Lung microvascular endothelial cell (primary cell): Measurements from ENCODE around the gene TRAPPC6A. TPM values are rescaled to one million over a fixed set of nuclear protein-coding genes. Genes with fewer than 3 reads are reported as not detected.
A peak's percentile ranks its signal among the peaks of the same experiment; 100 is the strongest.
"Not testable (repeated sequence)": the region's sequence is repeated elsewhere in the genome, so short reads cannot be mapped to it uniquely, and the experiment has no call there.

Experiments used
- DNase-seq, 2 donors: peaks; one replicate each; pipeline versions ENCODE4 v3.0.0 to v3.0.0-alpha.2; 2010; ENCODE audit warnings: low read depth in 2 of 2
- total RNA-seq: library from RNA; depleted of rRNA; stranded (reverse); fragments of >200 nt; gene quantifications from 2 replicates; pipeline ENCODE4 v1.2.1, GENCODE V29; 2014

Gene TRAPPC6A
- total RNA-seq, 1 donor from 2014 or later = 36.1 TPM

DNA sequence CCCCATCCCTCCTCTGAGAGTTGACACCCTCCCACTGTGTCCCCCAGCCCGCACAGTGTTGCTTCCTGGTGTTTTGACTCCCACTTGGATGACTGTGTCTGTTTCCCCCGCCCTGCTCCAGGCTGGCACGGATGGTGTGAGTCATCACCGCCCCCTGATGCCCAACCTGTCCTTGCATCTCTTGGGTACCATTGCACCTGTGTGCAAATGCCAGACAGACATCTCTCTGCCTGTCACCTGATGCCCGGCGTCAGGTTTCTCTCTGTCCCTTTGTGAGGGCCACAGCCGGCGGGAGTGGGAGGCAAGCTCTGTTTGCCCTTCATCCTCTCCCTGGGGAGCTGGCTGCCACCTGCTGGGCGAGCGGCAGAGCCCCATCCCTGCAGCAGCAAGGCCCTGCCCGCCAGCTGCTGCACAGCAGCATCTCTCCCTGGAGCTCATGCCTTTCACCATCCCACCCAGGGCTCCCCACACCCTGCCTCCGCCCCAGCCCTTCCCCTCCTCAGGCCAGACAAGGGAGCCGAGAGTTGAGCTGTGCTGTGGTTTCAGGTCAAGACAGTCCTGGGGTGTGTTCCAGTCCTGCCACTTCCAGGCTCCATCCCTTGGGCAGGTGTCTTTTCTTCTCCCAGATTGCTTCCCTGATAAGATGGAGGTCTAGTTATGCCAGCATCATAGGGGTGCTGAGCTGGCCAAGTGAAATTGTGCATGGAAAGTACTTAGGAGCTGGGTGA is 47.0 kb downstream of the TRAPPC6A start:
- DNase-seq = peak; percentile 22 to 48

DNA sequence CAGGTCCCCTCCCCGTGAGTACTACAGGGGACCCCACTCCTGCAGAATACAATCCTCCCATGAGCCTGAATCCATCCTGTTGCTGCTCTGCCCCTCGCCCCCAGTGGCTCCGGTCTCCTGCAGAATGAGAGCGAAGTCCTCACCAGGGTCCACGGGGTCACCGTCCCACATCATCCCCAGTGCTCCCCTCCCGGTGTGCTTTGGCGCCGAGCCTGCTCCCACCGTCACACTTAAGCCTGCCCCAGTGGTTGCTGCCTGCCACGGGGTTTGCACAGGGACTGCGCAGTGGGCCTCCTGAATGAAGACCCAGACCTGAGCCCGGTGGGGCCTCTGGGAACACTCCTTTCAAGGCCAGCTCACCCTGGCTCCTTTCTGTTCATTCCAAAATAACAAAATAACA is 47.8 kb downstream of the TRAPPC6A start:
- no peak for DNase-seq

DNA sequence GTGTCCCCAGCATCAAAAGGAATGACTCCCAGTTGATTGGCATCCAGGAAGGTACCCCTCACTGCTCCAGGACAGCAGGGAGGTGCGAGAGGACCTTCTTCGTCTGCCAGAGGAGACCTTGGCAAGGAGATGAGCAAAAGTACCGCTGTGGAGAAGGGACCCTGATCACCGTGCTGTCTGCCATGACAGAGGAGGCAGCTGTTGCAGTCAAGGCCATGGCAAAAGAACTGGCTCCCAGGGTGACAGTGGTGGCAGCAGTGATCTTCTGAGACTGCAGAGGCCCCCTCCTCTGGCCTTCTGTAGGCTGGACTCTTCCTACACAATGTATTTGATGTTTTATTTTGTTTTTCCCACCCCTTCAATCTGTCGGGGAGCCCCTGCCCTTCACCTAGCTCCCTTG is 49.2 kb downstream of the TRAPPC6A start:
- no peak for DNase-seq

DNA sequence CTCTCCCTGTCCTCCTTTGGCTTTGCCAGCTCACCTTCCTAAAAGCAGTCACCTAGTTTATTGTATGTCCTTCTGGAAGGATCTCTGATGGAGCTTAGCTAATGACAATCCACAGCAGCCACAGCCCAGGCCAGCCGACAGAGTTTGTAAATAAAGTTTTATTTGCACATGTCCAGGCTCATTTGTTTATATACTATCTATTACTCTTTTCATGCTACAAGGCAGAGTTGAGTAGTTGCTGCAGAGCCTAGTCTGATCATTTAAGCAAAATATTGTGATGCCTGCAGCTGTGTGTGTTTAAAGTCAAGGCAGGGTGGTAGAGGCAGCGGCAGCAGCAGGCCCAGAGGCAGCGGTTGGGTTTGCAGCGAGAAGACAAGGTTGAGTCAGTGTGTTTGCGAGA is 49.9 kb downstream of the TRAPPC6A start:
- no peak for DNase-seq

DNA sequence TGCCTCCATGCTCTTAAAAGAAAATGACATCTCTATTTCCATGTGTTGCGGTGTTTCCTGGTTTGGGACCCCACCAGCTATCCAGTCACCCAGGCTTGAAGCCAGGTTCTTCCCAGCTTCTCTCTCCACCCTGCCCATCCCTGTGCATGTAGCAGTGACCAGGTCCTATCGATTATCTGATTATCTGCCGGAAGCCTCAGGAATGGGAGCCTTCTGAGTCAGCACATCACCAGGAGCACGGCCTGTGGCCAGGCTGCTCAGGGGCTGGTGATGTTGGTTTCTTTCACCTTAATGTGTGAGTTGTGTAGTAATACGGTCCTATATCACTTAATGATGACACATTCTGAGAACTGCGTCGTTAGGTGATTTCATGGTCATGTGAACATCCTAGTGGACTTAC is 51.4 kb downstream of the TRAPPC6A start:
- no peak for DNase-seq

DNA sequence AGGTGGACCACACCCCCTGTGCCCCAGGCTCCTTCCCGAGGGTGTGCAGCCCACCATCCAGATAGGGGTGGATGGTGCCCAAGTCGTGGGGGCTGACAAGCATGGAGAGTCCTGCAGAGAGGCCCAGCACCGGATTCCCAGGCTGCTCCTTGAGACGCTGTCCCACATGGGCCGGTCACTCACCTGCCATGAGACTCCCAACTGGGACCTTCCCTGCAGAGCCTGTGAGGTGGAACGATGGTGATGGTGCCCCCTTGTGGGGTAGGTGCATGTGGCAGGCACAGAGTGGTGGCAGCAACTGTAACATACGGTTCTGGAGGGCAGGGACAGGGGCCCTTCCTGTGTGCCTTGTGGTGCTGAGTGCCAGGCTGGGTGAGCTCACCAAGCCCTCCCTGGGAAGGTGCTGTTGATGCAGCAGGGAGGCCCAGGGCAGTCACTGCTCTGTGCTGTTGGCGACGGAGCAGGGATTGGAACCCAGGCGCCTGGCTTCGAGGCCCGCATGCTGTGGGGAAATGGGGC is 52.0 kb downstream of the TRAPPC6A start:
- peak; percentile 64 to 79 for DNase-seq

DNA sequence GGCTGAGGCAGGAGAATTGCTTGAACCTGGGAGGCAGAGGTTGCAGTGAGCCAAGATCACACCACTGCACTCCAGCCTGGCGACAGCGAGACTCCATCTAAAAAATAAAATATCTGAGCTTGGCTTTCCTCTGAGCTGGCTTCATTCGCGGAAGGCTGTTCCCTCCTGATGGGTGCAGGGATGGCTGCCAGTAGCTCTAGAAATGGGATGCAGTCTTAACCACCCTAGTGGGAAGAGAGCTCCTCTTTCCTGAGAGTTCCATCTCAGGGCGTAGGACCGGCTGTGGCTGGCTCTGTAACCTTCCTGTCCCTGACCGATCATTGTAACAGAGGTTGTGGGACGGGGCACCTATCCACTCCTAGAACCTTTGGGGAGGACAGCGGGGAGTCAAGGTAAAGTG is 52.7 kb downstream of the TRAPPC6A start:
- DNase-seq = no peak

DNA sequence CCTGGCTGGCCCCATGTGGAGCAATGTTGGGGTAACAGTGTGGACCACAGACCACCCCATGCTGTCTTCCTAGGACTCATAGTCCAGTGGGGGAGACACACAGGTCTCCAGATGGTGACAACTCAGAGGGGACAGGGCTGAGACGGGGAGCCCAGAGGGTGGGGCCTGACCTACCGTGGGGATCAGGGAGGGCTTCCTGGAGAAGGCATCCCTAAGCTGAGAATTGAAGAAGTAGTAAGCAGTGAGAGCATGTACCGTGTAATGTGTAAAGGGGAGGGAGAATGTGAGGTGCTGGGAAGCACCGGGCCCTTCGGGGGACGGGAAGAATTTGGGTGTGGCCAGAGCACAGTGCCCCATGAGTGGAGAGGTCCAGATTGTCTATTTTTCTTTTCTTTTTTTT is 54.0 kb downstream of the TRAPPC6A start:
- no peak for DNase-seq

DNA sequence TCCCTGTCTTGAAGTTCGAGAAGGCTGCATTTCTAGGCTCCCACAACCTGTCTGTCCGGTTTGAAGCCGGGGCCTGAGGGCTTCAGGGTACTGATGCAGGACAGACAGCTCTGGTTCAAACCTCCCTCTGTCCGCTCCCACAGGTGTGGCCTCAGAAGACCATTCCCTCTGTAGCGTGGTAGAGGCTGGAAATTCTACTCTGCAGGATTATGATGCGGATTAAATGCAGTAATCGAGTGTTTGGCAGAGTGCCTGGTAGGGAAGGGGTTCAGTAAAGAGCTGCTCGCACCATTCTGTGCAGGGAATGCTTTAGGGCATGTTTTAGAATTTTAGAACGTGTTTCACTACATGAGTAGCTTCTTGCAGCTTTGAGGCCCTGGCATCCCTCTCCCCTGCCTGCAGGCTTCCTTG is 54.6 kb downstream of the TRAPPC6A start:
- DNase-seq = no peak

DNA sequence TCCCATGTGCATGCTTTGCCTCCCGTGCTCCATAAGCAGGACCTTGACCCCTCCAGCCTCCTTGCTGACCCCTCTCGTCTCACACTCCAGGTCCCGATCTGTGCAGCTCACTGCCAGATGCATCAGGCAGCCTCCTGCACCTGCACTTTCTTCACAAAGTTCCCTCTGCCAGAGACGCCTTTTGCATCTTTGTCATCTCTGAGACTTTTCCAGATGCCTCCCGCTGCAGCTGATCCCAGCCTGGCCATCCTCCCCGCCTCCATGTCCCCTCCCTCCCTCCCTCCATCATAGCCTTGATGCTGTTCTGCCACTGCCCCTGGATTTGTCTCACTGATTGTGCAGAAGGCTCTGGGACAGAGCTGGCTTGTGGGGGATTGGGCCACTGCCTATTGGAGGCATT is 55.2 kb downstream of the TRAPPC6A start:
- DNase-seq = no peak

DNA sequence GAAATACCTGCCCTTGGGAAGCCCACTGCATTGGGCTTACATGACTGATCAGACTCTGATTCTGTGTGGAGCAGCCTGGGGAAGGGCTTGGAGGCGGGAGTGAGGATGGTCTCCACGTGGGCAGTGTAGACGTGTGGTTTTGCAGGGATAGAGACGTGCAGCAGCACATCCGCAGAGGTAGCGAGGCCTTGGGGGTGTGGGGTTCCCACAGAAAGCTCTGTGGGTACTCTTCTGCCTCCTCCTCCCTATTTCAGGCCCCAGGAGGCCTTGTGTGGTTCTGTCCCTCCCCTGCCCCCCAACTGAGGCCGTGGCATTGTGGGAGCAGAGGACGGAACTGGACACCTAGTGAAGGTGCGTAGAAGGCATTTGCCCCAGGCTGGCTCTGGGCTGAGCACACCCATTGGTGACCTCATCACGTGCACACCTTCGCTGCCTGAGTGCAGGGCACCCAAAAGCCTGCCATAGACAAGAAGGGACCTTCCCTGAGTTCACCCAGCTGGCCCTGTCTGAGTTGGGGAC is 56.2 kb downstream of the TRAPPC6A start:
- DNase-seq = no peak

DNA sequence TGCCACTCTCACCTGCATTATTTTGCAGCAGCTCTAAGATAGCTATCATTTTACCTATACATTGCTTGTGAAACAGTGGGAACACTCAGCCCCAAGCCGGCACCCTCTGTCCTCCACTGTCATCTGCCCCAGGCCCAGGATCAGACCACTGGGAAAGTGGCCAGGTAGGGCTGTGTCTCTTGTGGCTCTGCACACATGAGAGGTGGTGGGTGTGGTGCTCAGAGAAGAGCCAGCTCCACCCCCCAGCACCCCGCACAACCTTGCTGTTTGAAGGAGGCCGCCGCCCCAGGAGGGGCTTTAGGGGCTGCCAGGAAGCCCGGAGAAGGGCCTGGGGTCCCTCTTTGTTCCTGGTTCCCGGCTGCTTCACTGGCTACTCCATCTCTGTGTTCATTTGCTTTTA is 58.5 kb downstream of the TRAPPC6A start:
- no peak for DNase-seq

DNA sequence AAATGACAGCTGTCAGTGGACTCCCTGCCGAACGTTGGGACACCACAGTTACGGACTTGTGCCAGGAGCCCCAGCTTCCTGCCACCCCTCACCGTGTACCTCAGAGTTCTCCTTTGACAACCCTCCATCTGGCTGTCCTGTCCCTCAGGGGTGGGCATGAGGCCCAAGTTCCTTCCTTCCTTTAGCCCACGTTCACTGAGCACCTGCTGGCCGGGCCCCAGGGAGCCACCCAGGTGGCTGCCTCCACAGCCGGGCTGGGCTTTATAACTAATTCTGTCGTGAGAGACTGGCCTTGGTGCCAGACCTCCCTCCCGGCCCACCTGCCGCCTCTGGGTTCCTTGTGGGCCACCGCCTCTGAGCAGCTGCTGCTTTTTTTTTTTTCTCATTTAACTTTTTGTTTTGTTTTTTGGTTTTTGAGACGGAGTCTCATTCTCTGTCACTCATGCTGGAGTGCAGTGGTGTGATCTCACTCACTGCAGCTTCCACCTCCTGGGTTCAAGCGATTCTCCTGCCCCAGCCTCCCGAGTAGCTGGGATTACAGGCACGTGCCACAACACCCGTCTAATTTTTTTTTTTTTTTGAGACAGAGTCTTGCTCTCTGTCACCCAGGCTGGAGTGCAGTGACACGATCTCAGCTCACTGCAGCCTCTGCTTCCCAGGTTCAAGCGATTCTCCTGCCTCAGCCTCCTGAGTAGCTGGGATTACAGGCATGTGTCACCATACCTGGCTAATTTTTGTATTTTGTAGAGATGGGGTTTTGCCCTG is 59.3 kb downstream of the TRAPPC6A start:
- DNase-seq = not testable (repeated sequence)

DNA sequence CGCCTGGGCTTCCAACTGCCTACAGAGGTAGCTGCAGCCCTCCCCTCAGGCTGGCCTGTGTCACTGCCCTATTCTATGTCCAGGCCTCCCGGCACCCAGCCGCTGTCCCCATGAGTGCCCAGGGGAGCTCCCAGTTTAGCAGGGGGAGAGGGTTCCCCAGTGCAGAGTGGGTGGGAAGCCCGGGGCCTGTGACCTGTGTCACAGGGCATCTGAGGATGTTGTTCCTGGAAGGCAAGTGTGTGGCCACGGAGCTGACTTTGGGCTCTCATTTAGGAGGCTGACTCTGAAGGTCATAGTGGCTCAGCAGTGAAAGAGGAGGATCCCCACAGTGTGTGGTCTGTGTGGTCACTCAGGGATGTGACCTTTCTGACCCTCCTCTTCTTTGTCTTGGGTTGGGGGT is 59.9 kb downstream of the TRAPPC6A start:
- no peak for DNase-seq

DNA sequence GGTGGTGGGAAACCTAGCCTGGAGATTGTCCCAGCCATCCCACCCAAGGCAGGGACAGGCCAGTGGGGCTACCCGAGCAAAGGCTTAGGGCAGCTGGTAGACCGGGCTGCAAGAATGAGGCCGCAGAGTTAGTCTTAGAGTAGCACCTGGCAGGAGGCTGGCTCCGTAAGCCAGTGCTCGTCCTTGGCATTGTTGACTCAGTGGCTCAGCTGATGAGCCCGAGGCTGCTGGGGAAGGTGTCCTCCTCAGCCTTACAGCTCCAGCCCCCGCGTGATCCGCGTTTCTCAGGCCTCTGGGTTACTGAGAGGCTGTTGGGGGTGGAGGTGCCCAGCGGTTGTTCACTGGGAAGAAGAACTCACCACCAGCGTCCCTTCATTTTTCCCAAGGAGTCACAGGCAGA is 60.4 kb downstream of the TRAPPC6A start:
- DNase-seq = no peak

DNA sequence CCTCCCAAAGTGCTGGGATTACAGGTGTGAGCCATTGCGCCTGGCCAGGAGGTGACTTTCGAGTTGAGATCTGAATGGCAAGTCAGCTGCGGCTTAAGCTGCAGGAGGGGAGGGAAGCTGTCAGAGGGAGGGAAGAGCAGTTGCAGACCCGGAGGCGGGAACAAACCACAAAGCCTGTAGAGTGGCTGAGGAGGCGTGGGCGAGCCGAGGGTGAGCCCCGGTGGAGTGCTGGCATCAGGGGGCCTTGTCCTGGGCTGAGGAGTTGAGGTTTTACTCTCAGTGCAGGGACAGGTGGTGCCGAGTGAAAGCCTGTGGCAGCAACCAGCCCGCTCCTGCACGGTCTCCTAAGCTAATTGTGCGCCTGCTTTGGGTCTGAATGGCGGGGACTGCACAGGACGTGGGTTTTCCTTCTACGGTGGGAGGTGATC is 60.9 kb downstream of the TRAPPC6A start:
- no peak for DNase-seq

DNA sequence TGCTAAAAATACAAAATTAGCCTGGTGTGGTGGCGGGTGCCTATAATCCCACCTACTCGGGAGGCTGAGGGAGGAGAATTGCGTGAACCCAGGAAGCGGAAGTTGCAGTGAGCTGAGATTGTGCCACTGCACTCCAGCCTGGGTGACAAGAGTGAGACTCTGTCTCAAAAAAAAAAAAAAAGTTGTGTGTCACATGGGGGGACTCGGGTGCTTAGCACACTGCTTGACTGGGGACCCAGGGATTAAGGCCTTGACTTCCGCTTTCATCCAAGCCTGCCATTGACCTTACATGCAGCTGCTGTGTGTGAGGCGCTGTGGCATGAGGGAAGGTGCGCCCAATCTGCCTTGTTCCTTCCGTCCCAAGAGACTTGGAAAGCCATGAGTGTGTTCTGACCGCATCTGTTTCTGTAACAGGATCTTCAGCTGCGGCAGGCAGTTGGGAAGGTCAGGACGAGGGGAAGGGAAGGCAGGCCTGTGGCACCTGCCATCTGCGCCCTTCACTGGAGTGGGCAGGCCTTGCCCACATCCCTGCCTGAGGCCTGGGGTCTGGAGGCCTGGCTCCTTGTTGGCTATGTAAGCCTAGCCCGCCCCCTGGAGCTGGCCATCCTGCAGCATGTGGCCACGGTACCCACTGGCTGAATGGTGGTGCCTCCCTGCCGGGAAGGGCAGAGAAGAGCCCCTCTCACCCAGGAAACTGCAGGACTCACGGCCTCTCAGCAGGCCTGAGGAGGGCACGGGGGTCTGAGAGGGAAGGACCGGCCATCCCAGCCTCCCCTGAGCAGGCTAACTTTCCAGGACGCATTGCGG is 62.0 kb downstream of the TRAPPC6A start:
- DNase-seq = no peak

DNA sequence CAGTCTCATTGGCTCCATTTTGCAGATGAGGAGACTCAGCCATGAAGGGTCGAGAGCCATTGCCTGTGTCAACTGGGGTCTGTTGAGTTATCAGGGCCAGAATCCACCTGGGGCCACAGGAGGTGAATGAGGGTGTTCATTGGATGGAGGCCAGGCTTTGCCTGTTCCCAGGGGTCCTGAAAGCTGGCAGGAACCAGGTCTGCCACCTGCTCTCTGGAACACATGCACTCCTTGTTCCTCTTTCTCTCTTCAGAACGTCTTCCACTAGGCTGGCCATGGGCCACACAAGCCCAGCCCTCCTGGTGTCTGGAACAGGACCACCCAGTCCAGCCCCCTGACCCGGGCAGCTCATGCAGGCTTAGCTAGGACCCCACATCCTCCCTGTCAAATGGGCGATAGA is 63.9 kb downstream of the TRAPPC6A start:
- no peak for DNase-seq

DNA sequence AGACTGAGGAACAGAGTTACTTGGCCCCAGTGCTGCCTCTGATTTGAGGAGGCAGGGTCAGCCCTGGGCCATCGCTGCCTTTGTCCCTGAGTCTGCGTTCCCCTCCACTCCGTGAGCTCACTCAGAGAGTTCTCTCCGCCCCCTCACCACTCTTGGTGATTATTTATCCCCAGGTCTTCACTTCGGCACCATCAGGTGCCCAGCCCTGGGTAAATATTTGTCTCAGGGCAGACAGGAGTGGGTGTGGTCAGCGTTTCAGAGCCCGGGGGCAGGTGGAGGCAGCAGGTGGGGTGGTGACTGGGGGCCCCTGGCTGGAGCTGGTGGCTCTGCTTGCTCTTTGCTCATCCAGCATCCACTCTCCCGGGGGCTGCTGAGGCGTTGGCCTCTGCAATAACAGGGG is 64.4 kb downstream of the TRAPPC6A start:
- DNase-seq = no peak
